HFF-Myc (cell line): Measurements from ENCODE around the gene HTT.

ENCODE experiments used
- DNase-seq: peaks from one replicate; pipeline ENCODE4 v3.0.0-alpha.2; 2011; ENCODE audit warnings: low read depth; ENCODE audit errors: extremely low read depth
- H3K4me3 ChIP-seq: replicated peaks from 2 replicates; pipeline ENCODE4 v1.5.1; 2011; ENCODE audit warnings: low read depth, mild to moderate bottlenecking, control low read depth, low read length
- TF ChIP-seq, protein P1 (sequence below): IDR thresholded peaks from 2 replicates; pipeline ENCODE4 v1.5.1; 2012; ENCODE audit warnings: mild to moderate bottlenecking, low read depth, low read length, control low read depth; ENCODE audit errors: missing control alignments

HTT gene

GRCh38 chr4:3243136-3243780, 168.8 kb downstream of the HTT start:
- TF ChIP-seq, protein P1, sequence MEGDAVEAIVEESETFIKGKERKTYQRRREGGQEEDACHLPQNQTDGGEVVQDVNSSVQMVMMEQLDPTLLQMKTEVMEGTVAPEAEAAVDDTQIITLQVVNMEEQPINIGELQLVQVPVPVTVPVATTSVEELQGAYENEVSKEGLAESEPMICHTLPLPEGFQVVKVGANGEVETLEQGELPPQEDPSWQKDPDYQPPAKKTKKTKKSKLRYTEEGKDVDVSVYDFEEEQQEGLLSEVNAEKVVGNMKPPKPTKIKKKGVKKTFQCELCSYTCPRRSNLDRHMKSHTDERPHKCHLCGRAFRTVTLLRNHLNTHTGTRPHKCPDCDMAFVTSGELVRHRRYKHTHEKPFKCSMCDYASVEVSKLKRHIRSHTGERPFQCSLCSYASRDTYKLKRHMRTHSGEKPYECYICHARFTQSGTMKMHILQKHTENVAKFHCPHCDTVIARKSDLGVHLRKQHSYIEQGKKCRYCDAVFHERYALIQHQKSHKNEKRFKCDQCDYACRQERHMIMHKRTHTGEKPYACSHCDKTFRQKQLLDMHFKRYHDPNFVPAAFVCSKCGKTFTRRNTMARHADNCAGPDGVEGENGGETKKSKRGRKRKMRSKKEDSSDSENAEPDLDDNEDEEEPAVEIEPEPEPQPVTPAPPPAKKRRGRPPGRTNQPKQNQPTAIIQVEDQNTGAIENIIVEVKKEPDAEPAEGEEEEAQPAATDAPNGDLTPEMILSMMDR, result no peak
- no peak for DNase-seq
- H3K4me3 ChIP-seq, result no peak overlapping the region

- TF ChIP-seq, protein P1, result no peak
- H3K4me3 ChIP-seq, result no peak overlapping the region
- DNase-seq, result no peak
These were observed 169.5 kb downstream of the HTT start for GRCh38 chr4:3244002-3244401.

DNA sequence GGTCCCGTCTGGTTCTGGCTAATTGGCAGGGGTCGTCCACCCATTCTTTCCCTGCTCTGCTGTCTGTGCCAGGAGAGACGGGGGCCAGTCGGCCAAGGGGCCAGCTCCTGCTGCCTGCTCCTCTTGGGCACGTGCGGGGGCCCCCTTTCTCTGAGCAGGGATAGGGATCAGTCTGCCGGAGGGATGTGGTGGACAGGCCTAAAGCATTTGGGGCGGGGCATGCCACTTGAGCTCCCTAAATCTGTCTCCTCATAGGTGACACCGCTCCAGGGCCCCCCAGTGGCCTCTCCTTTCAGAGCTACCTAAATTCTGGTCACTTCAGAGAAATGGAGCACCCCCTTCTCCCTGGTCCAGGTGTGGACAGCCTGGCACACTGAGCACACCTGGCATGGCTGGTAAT, 170.3 kb downstream of the HTT start:
- no peak for DNase-seq
- TF ChIP-seq, protein P1, result no peak
- H3K4me3 ChIP-seq, result no peak overlapping the region

- TF ChIP-seq, protein P1, result no peak
- DNase-seq, result no peak
- no peak overlapping the region for H3K4me3 ChIP-seq
These were observed 171.2 kb downstream of the HTT start for GRCh38 chr4:3245676-3246075.

GRCh38 chr4:3246458-3247398, 172.2 kb downstream of the HTT start:
- H3K4me3 ChIP-seq, result no peak overlapping the region
- DNase-seq, result no peak
- TF ChIP-seq, protein P1, result no peak

GRCh38 chr4:3247399-3248177, 173.1 kb downstream of the HTT start:
- no peak overlapping the region for H3K4me3 ChIP-seq
- TF ChIP-seq, protein P1, result no peak
- no peak for DNase-seq
